ENCODE data around the gene STK32C. TPM values are rescaled to one million over a fixed set of nuclear protein-coding genes. Genes with fewer than 3 reads are reported as not detected.

STK32C gene
- total and polyA plus RNA-seq, 2 of the 4 experiments (the other 2 are of a cell fraction) = 5.0 to 8.3 TPM

DNA sequence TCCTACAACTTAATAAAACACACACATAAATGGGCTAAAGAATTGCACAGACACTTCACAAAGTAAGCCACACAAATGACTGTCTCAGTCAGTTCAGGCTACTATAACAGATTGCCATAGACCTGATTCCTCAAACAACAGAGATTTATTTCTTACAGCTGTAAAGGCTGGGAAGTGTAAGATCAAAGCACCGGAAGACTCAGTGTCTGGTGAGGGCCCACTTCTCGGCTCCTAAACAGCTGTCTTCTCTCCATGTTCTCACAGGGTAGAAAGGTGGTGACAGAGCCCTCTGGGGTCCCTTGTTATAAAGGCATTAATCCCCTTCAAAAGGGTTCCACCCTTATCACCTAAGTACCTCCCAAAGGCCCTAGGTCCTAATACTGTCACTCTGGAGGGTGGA, 18.3 kb downstream of the STK32C start:
- intact Hi-C loops (cut with micrococcal nuclease) = no loop called here
- CTCF ChIA-PET = no interaction called here

More for the DNA sequence above, 18.3 kb downstream of the STK32C start:
- no peak overlapping the region for H3K27ac ChIP-seq (ENCODE audit: insufficient read depth, low read length)
- no peak overlapping the region for H2BK20ac ChIP-seq (ENCODE audit: low read depth, low read length)
- POLR2A ChIA-PET (ENCODE audit: unreplicated experiment) = no interaction called here
- no TSS peak for BruUV-seq (replicated peaks)
- H3K4me1 ChIP-seq (ENCODE audit: control insufficient read depth, insufficient read depth, low read length) = no peaks in the 10 kb centered on the region
- H4K8ac ChIP-seq (ENCODE audit: low read depth in 2 of 2, low read length in 2 of 2) = no peak overlapping the region
- no peak overlapping the region for H3K23ac ChIP-seq (ENCODE audit: low read depth, low read length)
- in situ Hi-C loops (cut with MboI; ENCODE audit: low sequenced_read_pairs) (no loop called here), dilution Hi-C loops (cut with HindIII; ENCODE audit: low sequenced_read_pairs, unreplicated experiment) (no loop called here)
- no peak overlapping the region for H3K56ac ChIP-seq (ENCODE audit: extremely low read depth, insufficient read depth, low read length)
- no peaks in the 10 kb centered on the region for H3K36me3 ChIP-seq (ENCODE audit: control insufficient read depth, insufficient read depth, low read length)
- H2AFZ ChIP-seq (replicated peaks; ENCODE audit: low read length, poor library complexity) = no peak overlapping the region
- DNase-seq (no peak), ATAC-seq (ENCODE audit: low read depth) (no peak)
- H3K9me3 ChIP-seq (ENCODE audit: control insufficient read depth, insufficient read depth, low read length) = peaks cover 2% of the 10 kb centered on the region
- H4K91ac ChIP-seq (ENCODE audit: insufficient read depth, low read depth, low read length) = no peak overlapping the region
- WGBS, 2 experiments (ENCODE audit: extremely low coverage in 2 of 2, insufficient read length in 1 of 2) = no CpG with 5 or more reads among the region's 2 CpGs
- no peak overlapping the region for H4K5ac ChIP-seq (ENCODE audit: low read depth, low read length)
- no peak overlapping the region for H2BK15ac ChIP-seq (ENCODE audit: low read depth, low read length)
- H3K18ac ChIP-seq (ENCODE audit: low read depth, low read length) = no peak overlapping the region
- H3K9ac ChIP-seq (ENCODE audit: low read depth, low read length) = no peak overlapping the region
- no peaks in the 10 kb centered on the region for H3K9me1 ChIP-seq (ENCODE audit: insufficient read depth, low read length)
- no peaks in the 10 kb centered on the region for H4K20me1 ChIP-seq (ENCODE audit: insufficient read depth, low read length)
- H3K4me2 ChIP-seq (ENCODE audit: low read depth, low read length) = no peak overlapping the region
- H3K79me1 ChIP-seq (ENCODE audit: low read depth in 1 of 2, low read length in 2 of 2) = no peaks in the 10 kb centered on the region
- no peak overlapping the region for H2BK120ac ChIP-seq (ENCODE audit: low read depth, low read length)
- no peak overlapping the region for H3K4ac ChIP-seq (ENCODE audit: low read depth, low read length)
- no peak overlapping the region for H2AK5ac ChIP-seq (ENCODE audit: low read depth, low read length)
- H3K27me3 ChIP-seq (ENCODE audit: control insufficient read depth, insufficient read depth, low read length) = peaks cover 7% of the 10 kb centered on the region
- H3K4me3 ChIP-seq (ENCODE audit: insufficient read depth, low read depth, low read length) = no peak overlapping the region
- H2AK9ac ChIP-seq (replicated peaks; ENCODE audit: low read depth, low read length, poor library complexity) = no peak overlapping the region
- H3K14ac ChIP-seq (replicated peaks; ENCODE audit: low read depth, low read length) = no peak overlapping the region
- TF ChIP-seq RCOR1 (IDR thresholded peaks at IDR 0.05; ENCODE audit: insufficient replicate concordance, low read length) (no peak), MXI1 (IDR thresholded peaks at IDR 0.05; ENCODE audit: borderline replicate concordance, low read depth, low read length) (no peak), SMC3 (IDR thresholded peaks at IDR 0.05; ENCODE audit: low read depth, low read length) (no peak), MAZ (IDR thresholded peaks at IDR 0.05; ENCODE audit: borderline replicate concordance, low read depth, low read length) (no peak), CEBPB (IDR thresholded peaks at IDR 0.05; ENCODE audit: low read depth, low read length) (no peak), BHLHE40 (IDR thresholded peaks at IDR 0.05; ENCODE audit: low read depth, low read length) (no peak), NFE2L2 (IDR thresholded peaks at IDR 0.05; ENCODE audit: low read depth, low read length) (no peak)
- TF ChIP-seq, protein P1, sequence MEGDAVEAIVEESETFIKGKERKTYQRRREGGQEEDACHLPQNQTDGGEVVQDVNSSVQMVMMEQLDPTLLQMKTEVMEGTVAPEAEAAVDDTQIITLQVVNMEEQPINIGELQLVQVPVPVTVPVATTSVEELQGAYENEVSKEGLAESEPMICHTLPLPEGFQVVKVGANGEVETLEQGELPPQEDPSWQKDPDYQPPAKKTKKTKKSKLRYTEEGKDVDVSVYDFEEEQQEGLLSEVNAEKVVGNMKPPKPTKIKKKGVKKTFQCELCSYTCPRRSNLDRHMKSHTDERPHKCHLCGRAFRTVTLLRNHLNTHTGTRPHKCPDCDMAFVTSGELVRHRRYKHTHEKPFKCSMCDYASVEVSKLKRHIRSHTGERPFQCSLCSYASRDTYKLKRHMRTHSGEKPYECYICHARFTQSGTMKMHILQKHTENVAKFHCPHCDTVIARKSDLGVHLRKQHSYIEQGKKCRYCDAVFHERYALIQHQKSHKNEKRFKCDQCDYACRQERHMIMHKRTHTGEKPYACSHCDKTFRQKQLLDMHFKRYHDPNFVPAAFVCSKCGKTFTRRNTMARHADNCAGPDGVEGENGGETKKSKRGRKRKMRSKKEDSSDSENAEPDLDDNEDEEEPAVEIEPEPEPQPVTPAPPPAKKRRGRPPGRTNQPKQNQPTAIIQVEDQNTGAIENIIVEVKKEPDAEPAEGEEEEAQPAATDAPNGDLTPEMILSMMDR (conservative IDR thresholded peaks at IDR 0.05; ENCODE audit: low read depth, low read length) = no peak
- TF ChIP-seq, protein P2, sequence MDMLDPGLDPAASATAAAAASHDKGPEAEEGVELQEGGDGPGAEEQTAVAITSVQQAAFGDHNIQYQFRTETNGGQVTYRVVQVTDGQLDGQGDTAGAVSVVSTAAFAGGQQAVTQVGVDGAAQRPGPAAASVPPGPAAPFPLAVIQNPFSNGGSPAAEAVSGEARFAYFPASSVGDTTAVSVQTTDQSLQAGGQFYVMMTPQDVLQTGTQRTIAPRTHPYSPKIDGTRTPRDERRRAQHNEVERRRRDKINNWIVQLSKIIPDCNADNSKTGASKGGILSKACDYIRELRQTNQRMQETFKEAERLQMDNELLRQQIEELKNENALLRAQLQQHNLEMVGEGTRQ (IDR thresholded peaks at IDR 0.05; ENCODE audit: low read depth, low read length) = no peak
- TF ChIP-seq, protein P3, sequence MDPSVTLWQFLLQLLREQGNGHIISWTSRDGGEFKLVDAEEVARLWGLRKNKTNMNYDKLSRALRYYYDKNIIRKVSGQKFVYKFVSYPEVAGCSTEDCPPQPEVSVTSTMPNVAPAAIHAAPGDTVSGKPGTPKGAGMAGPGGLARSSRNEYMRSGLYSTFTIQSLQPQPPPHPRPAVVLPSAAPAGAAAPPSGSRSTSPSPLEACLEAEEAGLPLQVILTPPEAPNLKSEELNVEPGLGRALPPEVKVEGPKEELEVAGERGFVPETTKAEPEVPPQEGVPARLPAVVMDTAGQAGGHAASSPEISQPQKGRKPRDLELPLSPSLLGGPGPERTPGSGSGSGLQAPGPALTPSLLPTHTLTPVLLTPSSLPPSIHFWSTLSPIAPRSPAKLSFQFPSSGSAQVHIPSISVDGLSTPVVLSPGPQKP (IDR thresholded peaks at IDR 0.05; ENCODE audit: borderline replicate concordance, low read depth, low read length) = no peak
- H2BK5ac ChIP-seq (ENCODE audit: low read depth, low read length, poor library complexity, severe bottlenecking) = no peak overlapping the region
